Medulla oblongata (tissue), 1 donor: ENCODE data around the gene SPEF1.
"Not testable (repeated sequence)": the region's sequence is repeated elsewhere in the genome, so short reads cannot be mapped to it uniquely, and the experiment has no call there.

ENCODE experiments used
- DNase-seq: peaks from one replicate; pipeline ENCODE4 v3.0.0-alpha.2; 2015; ENCODE audit errors: extremely low spot score

The SPEF1 gene

GRCh38 chr20:3808544-3808943 is 27.3 kb upstream of the SPEF1 start:
- DNase-seq: no peak

GRCh38 chr20:3804781-3805180 is 23.5 kb upstream of the SPEF1 start:
- DNase-seq: no peak

DNA sequence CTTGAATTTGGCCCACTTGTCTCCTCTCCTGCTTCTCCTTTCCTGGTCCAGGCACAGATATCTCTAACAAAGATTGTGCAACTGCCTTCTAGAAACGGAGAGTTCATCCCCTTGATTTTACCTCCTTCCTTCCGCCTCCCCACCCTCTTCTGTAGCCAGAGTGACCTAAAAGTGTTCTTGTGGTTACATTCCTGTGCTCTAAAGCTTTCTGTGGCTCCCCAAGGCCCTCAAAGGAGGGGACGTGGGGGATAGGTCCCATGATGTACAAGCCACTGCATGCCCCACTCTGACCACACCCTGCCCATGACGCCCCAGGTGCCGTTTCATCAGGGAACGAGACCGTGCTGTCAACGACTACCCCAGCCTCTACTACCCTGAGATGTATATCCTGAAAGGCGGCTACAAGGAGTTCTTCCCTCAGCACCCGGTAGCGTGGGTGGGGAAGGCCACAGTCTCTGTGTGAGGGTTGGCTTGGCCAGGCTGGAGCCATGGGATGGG is 23.1 kb upstream of the SPEF1 start:
- no peak for DNase-seq

GRCh38 chr20:3803854-3804253 is 22.6 kb upstream of the SPEF1 start:
- DNase-seq: no peak

DNA sequence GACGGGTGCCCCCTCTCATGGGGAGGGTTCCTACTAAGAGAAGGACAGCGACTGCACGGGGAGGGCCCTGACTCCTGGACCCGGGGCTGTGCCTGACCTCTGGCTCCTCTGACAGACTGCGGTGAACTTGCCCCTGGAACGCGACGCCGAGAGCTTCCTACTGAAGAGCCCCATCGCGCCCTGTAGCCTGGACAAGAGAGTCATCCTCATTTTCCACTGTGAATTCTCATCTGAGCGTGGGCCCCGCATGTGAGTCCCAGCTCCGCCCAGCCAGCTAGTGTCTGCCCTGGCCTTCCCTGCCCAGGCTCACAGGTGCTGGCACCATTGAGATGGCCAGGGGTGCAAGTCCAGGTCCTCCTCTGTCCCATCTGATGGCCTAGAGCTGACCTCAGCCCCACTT is 22.0 kb upstream of the SPEF1 start:
- DNase-seq: no peak

DNA sequence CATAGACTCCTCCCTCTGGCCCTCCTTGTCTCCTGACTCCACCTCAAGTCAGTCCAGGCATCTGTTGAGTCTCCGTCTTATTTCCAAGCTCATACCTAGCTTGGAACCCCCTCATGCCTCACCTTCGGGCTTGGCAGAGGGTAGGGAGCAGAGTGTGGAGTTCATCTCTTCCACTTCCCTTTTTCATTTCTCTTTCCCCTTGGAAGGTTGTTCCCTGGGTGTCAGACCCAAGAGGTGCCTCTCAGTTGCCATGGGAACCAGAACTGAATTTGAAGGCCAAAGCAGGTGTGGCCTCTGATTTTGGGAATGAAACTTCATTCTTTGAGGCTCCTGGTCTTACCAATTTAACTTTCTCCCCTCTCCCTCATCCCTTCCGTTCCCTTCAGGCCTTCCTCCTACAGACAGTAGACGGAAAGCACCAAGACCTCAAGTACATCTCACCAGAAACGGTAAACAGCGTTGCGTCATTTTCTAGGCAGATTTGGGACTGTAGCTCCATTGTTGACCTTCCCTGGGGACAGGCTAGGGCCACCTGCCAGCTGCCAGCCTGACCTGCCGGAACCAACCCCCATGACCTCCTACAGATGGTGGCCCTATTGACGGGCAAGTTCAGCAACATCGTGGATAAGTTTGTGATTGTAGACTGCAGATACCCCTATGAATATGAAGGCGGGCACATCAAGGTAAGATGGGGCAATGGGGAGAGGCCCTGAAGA is 21.4 kb upstream of the SPEF1 start:
- no peak for DNase-seq

DNA sequence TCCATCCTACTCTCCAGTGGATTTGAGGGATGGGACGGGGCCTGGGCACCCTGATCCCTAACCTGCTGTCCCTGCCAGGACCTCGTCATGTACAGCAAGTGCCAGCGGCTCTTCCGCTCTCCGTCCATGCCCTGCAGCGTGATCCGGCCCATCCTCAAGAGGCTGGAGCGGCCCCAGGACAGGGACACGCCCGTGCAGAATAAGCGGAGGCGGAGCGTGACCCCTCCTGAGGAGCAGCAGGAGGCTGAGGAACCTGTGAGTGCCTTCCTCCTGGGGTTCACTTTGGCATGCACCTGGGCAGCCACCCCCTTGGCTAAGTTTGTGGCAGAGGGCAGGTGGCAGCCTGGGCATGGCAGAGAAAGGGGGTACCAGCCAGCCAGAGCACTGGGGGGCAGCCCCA is 20.6 kb upstream of the SPEF1 start:
- no peak for DNase-seq

GRCh38 chr20:3801299-3801698 is 20.1 kb upstream of the SPEF1 start:
- no peak for DNase-seq

DNA sequence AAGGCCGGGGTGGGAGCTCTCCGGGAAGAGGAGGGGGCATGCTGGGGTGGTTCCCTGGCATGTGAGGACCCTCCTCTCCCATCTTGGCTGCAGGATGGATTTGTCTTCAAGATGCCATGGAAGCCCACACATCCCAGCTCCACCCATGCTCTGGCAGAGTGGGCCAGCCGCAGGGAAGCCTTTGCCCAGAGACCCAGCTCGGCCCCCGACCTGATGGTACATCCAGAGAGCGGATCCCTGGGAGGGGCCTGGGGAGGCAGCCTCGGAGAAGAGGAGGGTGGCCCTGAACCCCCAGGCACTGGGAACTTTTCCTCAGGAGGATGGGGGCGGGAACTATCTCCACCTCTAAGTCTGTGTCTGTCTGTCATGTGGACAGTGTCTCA is 19.6 kb upstream of the SPEF1 start:
- DNase-seq: no peak

GRCh38 chr20:3800256-3800877 is 19.1 kb upstream of the SPEF1 start:
- no peak for DNase-seq

GRCh38 chr20:3798908-3799248 is 17.6 kb upstream of the SPEF1 start:
- no peak for DNase-seq

DNA sequence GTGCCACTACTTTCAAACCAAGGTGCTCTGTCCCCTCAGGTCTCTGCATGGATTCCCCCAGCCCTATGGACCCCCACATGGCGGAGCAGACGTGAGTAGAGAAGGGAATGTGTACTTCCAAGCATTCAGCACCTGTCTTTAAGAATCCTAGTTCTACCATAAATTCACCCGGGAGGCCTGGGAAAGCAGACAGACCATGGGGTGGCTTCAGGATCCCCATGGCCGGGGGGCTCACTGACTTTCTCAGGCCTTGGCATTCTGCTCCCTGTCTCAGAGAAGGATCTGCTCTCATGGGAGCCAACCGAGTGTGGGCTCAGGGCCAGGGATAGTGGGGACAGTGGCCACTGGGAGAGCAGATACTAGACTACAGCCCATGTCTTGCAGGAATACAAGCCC is 17.1 kb upstream of the SPEF1 start:
- DNase-seq: no peak

GRCh38 chr20:3797592-3798372 is 16.5 kb upstream of the SPEF1 start:
- DNase-seq: no peak

DNA sequence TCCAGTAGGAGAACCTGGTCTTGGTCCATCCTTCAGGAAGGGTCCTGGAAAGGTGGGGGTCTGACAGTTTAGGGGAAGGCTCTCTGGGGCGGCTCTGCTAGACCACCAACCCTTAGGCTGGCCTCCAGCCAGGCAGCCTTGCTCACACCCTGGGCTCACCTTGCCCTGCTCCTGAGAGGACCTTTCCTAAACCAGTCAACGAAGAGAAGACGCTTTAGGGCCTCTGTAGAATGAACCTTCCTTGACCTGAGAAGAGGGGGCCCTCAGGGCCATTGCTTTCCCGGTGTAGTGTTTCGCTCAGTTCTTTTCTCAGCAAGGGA is 15.9 kb upstream of the SPEF1 start:
- no peak for DNase-seq

- no peak for DNase-seq
These were observed 15.4 kb upstream of the SPEF1 start for GRCh38 chr20:3796477-3797225.

DNA sequence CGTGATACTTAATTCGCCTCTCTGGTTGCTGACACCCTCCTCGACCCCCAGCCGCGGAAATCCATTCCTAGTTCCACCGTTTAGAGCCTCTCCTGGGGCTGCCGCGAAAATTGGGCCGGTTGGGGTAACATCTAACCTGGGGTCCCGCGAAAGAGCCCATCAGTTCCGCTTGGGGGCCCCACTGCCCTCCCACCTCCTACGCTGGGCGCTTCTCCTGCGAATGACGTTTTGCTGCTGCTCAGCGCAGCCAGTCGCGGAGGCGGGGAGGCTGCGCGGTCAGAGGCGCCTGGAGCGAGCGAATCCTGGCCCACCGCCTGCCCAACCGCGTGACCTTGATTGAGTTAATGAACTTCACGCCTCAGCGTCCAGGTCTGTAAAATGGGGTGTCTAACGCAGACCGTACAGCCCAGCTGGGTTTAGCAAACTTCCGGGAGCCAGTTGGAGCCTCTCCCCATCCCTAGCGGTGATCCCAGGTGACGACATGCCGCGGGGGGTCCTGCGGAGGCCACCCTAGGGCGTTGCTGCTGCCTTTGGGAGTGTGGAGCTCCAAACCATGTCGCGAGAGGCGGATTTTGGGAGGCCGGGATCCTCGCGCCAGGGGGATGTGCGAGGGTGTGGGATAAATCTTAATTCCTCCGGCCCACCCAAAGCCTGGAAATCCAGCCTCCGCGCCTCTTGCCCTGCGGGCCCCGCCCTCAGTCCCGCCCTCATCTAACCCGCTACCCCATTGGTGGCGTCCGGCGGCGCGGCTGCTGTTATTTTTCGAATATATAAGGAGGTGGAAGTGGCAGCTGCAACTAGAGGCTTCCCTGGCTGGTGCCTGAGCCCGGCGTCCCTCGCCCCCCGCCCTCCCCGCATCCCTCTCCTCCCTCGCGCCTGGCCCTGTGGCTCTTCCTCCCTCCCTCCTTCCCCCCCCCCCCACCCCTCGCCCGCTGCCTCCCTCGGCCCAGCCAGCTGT is 14.5 kb upstream of the SPEF1 start, which contains the start of gene CDC25B:
TSS of gene CDC25B (plus strand) at position 800 of the 958 bp plus-strand sequence. CDS start 222 bp downstream, outside the sequence.
- peak; percentile 93 for DNase-seq

GRCh38 chr20:3794701-3795420 is 13.6 kb upstream of the SPEF1 start:
- DNase-seq: no peak

GRCh38 chr20:3794168-3794567 is 12.9 kb upstream of the SPEF1 start:
- DNase-seq: not testable (repeated sequence)

DNA sequence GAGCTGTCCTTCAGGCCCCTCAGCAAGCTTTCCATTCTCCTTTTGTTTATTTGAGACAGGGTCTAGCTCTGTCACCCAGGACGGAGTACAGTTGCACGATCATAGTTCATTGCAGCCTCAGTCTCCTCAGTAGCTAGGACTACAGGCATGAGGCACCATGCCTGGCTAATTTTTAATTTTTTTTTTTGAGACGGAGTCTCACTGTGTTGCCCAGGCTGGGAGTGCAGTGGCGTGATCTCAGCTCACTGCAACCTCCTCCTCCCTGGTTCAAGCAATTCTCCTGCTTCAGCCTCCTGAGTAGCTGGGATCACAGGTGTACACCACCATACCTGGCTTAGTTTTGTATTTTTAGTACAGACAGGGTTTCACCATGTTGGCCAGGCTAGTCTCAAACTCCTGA is 8.0 kb upstream of the SPEF1 start:
- not testable (repeated sequence) for DNase-seq

GRCh38 chr20:3788685-3789155 is 7.5 kb upstream of the SPEF1 start:
- no peak for DNase-seq
